Activated CD4-positive, alpha-beta T cell treated with anti-CD3 and anti-CD28 coated beads, Interleukin-10, Interleukin-2, amounts not matched to agents 100 ng/mL and 50 ng/mL, durations not matched to agents 16 hours and 8 hours (primary cell): ENCODE measurements around the gene RRP9.
"Not testable (repeated sequence)": the region's sequence is repeated elsewhere in the genome, so short reads cannot be mapped to it uniquely, and the experiment has no call there.

ENCODE experiments used
- DNase-seq: peaks from one replicate; pipeline ENCODE4 v3.0.0-alpha.2; 2020

RRP9 gene

GRCh38 chr3:51941798-51942602 lies at the start of gene RRP9, which contains the start of gene PARP3:
RRP9 (minus strand) TSS chr3:51941904; CDS start chr3:51941867, 37 bp downstream.
PARP3 (plus strand) TSS chr3:51942363; CDS start chr3:51943356, 993 bp downstream.
- peak; percentile 100 for DNase-seq

- DNase-seq: not testable (repeated sequence)
Measured at GRCh38 chr3:51990501-51990971, 48.8 kb upstream of the RRP9 start.

GRCh38 chr3:51988286-51989146 lies 46.8 kb upstream of the RRP9 start:
- no peak for DNase-seq

- no peak for DNase-seq
Measured at GRCh38 chr3:51987568-51987967, 45.9 kb upstream of the RRP9 start.

- DNase-seq: no peak
Measured at GRCh38 chr3:51986010-51986947, 44.6 kb upstream of the RRP9 start.

- no peak for DNase-seq
Measured at GRCh38 chr3:51985063-51985462, 43.4 kb upstream of the RRP9 start.

- DNase-seq: no peak
Measured at GRCh38 chr3:51984269-51984647, 42.6 kb upstream of the RRP9 start.

GRCh38 chr3:51983578-51984268 lies 42.0 kb upstream of the RRP9 start:
- no peak for DNase-seq

- peak; percentile 86 for DNase-seq
Measured at GRCh38 chr3:51982838-51983577, 41.3 kb upstream of the RRP9 start, which contains the start of gene ACY1. ACY1 (plus strand) TSS chr3:51983535; CDS start chr3:51984065, 530 bp downstream.

GRCh38 chr3:51982352-51982837 lies 40.7 kb upstream of the RRP9 start:
- DNase-seq: peak; percentile 59

GRCh38 chr3:51980253-51980652 lies 38.5 kb upstream of the RRP9 start:
- no peak for DNase-seq

- no peak for DNase-seq
Measured at GRCh38 chr3:51978143-51978502, 36.4 kb upstream of the RRP9 start.

GRCh38 chr3:51977446-51978142 lies 35.9 kb upstream of the RRP9 start:
- no peak for DNase-seq

- peak; percentile 44 for DNase-seq
Measured at GRCh38 chr3:51975852-51976549, 34.3 kb upstream of the RRP9 start.

- peak; percentile 82 for DNase-seq
Measured at GRCh38 chr3:51974963-51975851, 33.5 kb upstream of the RRP9 start, which contains the start of gene ABHD14A. ABHD14A (plus strand) TSS chr3:51975064; CDS start chr3:51975136, 72 bp downstream.

GRCh38 chr3:51974277-51974962 lies 32.7 kb upstream of the RRP9 start:
- no peak for DNase-seq

- no peak for DNase-seq
Measured at GRCh38 chr3:51971350-51971749, 29.6 kb upstream of the RRP9 start.
